Erythroblast (primary cell): Measurements from ENCODE around the gene HIVEP1.

Experiments used
- GATA1 ChIP-seq: IDR thresholded peaks from 2 replicates; pipeline ENCODE4 v1.6.1; 2011; ENCODE audit warnings: low read depth, mild to moderate bottlenecking, control low read depth, low read length, moderate library complexity
- POLR2A ChIP-seq: IDR thresholded peaks from 2 replicates; pipeline ENCODE4 v1.6.1; 2011; ENCODE audit warnings: mild to moderate bottlenecking, low read length

DNA sequence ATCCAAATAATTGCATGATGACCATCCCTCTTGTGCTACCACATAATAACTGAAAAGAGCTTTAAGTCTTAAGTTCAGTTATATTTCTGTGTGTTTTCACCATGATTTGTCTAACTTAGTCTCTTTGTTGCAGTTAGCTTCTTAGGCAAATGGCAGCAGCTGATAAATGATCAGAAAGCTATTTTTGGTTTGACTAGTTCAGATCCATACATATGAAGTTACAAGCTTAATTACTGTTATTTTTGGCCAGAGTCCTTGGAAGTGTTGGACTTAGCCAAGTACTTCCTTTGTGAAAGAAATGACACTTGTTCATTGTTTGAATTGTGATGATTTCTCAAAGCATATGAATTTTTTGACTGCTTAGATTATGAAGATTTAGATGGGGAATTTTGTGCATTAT is 54.2 kb downstream of the HIVEP1 start:
- TF ChIP-seq POLR2A (no peak), GATA1 (no peak)
